H1 (cell line): ENCODE measurements around the gene VAMP3. TPM values are rescaled to one million over a fixed set of nuclear protein-coding genes. Genes with fewer than 3 reads are reported as not detected.

Experiments used
- CTCF ChIA-PET: fragments of 300-600 bp; sonication (Branson Sonifier 250); formaldehyde crosslinking; loops from one replicate; lab custom pipeline; 2021; ENCODE audit not compliant: partially characterized antibody; lab: Charles Lee
- POLR2A ChIA-PET: fragments of 300-600 bp; sonication (Branson Sonifier 250); formaldehyde crosslinking; loops from one replicate; lab custom pipeline; 2021; ENCODE audit warnings: inconsistent platforms; ENCODE audit not compliant: partially characterized antibody; lab: Charles Lee
- DNase-seq, 2 experiments: peaks; one replicate each; pipeline versions ENCODE4 v3.0.0 to v3.0.0-alpha.2; 2010 to 2022; ENCODE audit warnings: low spot score in 2 of 2, low read depth in 1 of 2, mixed read lengths in 1 of 2
- FAIRE-seq: peaks from 2 replicates; lab custom pipeline; 2011; peaks lifted over from hg19 to GRCh38; lab: Jason Lieb, UNC
- H2AFZ ChIP-seq: 2 replicates; pipeline ENCODE4 v1.8.1; 2012; ENCODE audit warnings: low read length, inconsistent platforms
- H2AK5ac ChIP-seq: 2 replicates; pipeline ENCODE4 v1.6.1; 2013; ENCODE audit warnings: low read depth, low read length
- H2BK120ac ChIP-seq: replicated peaks from 2 replicates; pipeline ENCODE3; 2013; ENCODE audit warnings: low read depth, low read length, inconsistent platforms
- H2BK12ac ChIP-seq: 2 replicates; pipeline ENCODE4 v1.6.1; 2013; ENCODE audit warnings: low read depth, low read length
- H2BK15ac ChIP-seq: 2 replicates; pipeline ENCODE4 v1.6.1; 2013; ENCODE audit warnings: low read length
- H2BK20ac ChIP-seq: 2 replicates; pipeline ENCODE4 v1.6.1; 2013; ENCODE audit warnings: low read length
- H2BK5ac ChIP-seq: 2 replicates; pipeline ENCODE4 v1.6.1; 2013; ENCODE audit warnings: low read depth, low read length
- H3K14ac ChIP-seq: 2 replicates; pipeline ENCODE4 v1.6.1; 2013; ENCODE audit warnings: inconsistent platforms; ENCODE audit not compliant: insufficient read length
- H3K18ac ChIP-seq: 2 replicates; pipeline ENCODE4 v1.6.1; 2013; ENCODE audit warnings: low read length; ENCODE audit errors: extremely low read depth
- H3K23ac ChIP-seq: 2 replicates; pipeline ENCODE4 v1.6.1; 2013; ENCODE audit warnings: inconsistent platforms; ENCODE audit not compliant: insufficient read length
- H3K23me2 ChIP-seq: 2 replicates; pipeline ENCODE4 v1.6.1; 2013; ENCODE audit warnings: low read depth, low read length
- H3K27ac ChIP-seq: 2 replicates; pipeline ENCODE4 v1.6.1; 2011; ENCODE audit warnings: low read depth, low read length, inconsistent platforms
- H3K27me3 ChIP-seq, 4 experiments: replicated peaks in 1 of 4; 1 replicate in 1 of 4; 2 replicates in 3 of 4; pipeline versions ENCODE4 v1.6.1 to v1.8.1; 2011 to 2013; ENCODE audit warnings: low read length in 3 of 4, mild to moderate bottlenecking in 3 of 4, inconsistent platforms in 2 of 4, mixed read lengths in 2 of 4, moderate library complexity in 1 of 4; ENCODE audit not compliant: control insufficient read depth in 3 of 4, insufficient read depth in 3 of 4; ENCODE audit errors: extremely low read depth in 1 of 4
- H3K36me3 ChIP-seq, 4 experiments: 2 replicates each; pipeline versions ENCODE4 v1.6.1 to v1.8.1; 2011 to 2013; ENCODE audit warnings: mild to moderate bottlenecking in 4 of 4, low read length in 3 of 4, moderate library complexity in 2 of 4, control low read depth in 1 of 4, inconsistent platforms in 1 of 4; ENCODE audit not compliant: insufficient read depth in 4 of 4, control insufficient read depth in 2 of 4
- H3K4ac ChIP-seq: replicated peaks from 2 replicates; pipeline ENCODE3; 2013; ENCODE audit warnings: low read length, low read depth, mixed read lengths, inconsistent platforms; ENCODE audit not compliant: insufficient read length
- H3K4me1 ChIP-seq, 4 experiments: replicated peaks in 1 of 4; 1 replicate in 1 of 4; 2 replicates in 3 of 4; pipeline versions ENCODE4 v1.6.1 to v1.8.1; 2011 to 2013; ENCODE audit warnings: low read length in 3 of 4, inconsistent platforms in 2 of 4, mixed read lengths in 1 of 4; ENCODE audit not compliant: insufficient read depth in 4 of 4, control insufficient read depth in 3 of 4
- H3K4me2 ChIP-seq, 2 experiments: 2 replicates each; pipeline versions ENCODE4 v1.6.1 to v1.8.1; 2011 to 2013; ENCODE audit warnings: low read depth in 2 of 2, low read length in 2 of 2, control low read depth in 1 of 2, inconsistent platforms in 1 of 2, mild to moderate bottlenecking in 1 of 2; ENCODE audit not compliant: insufficient read depth in 1 of 2
- H3K4me3 ChIP-seq, 4 experiments: fragments of 200-600, 300-600 bp in 1 of 4; sonication (generic), shearing (Covaris generic), sonication (Bioruptor Twin) in 1 of 4; 2 replicates each; pipeline versions ENCODE4 v1.5.1 to v1.8.1; 2011 to 2016; ENCODE audit warnings: low read length in 4 of 4, low read depth in 3 of 4, control low read depth in 2 of 4, inconsistent platforms in 2 of 4, mild to moderate bottlenecking in 2 of 4, mixed read lengths in 1 of 4, moderate library complexity in 1 of 4; ENCODE audit not compliant: insufficient read depth in 2 of 4; ENCODE audit errors: extremely low read depth in 1 of 4
- H3K56ac ChIP-seq: replicated peaks from 2 replicates; pipeline ENCODE3; 2013; ENCODE audit warnings: low read depth, mild to moderate bottlenecking, mixed read lengths, low read length, inconsistent platforms; ENCODE audit not compliant: insufficient read length
- H3K79me1 ChIP-seq: 2 replicates; pipeline ENCODE4 v1.6.1; 2013; ENCODE audit warnings: low read depth, low read length, control low read depth
- H3K79me2 ChIP-seq, 2 experiments: 2 replicates each; pipeline versions ENCODE4 v1.6.1 to v1.8.1; 2012 to 2013; ENCODE audit warnings: low read length in 2 of 2, mild to moderate bottlenecking in 2 of 2, inconsistent platforms in 1 of 2; ENCODE audit not compliant: insufficient read depth in 2 of 2, control insufficient read depth in 1 of 2
- H3K9ac ChIP-seq, 4 experiments: replicated peaks in 1 of 4; 1 replicate in 1 of 4; 2 replicates in 3 of 4; pipeline versions ENCODE4 v1.6.1 to v1.8.1; 2011 to 2013; ENCODE audit warnings: low read depth in 3 of 4, low read length in 3 of 4, control low read depth in 2 of 4, mild to moderate bottlenecking in 2 of 4, moderate library complexity in 2 of 4, inconsistent platforms in 1 of 4; ENCODE audit errors: extremely low read depth in 1 of 4
- H3K9me3 ChIP-seq, 2 experiments: 2 replicates each; pipeline versions ENCODE4 v1.6.1 to v1.8.1; 2012 to 2013; ENCODE audit warnings: mild to moderate bottlenecking in 2 of 2, moderate library complexity in 2 of 2, control low read depth in 1 of 2, inconsistent platforms in 1 of 2, low read depth in 1 of 2, low read length in 1 of 2, mixed read lengths in 1 of 2; ENCODE audit not compliant: insufficient read depth in 2 of 2
- H4K20me1 ChIP-seq, 2 experiments: replicated peaks in 1 of 2; 2 replicates each; pipeline versions ENCODE3 to v1.8.1; 2011 to 2013; ENCODE audit warnings: inconsistent platforms in 2 of 2, low read length in 2 of 2, mild to moderate bottlenecking in 1 of 2; ENCODE audit not compliant: insufficient read depth in 2 of 2, control insufficient read depth in 1 of 2
- H4K5ac ChIP-seq: 2 replicates; pipeline ENCODE4 v1.6.1; 2013; ENCODE audit warnings: low read length, low read depth, mixed read lengths, inconsistent platforms; ENCODE audit not compliant: insufficient read length
- H4K8ac ChIP-seq: 2 replicates; pipeline ENCODE4 v1.8.0; 2013; ENCODE audit warnings: mild to moderate bottlenecking, moderate library complexity, low read length, inconsistent platforms; ENCODE audit not compliant: insufficient read depth; ENCODE audit errors: extremely low read depth
- H4K91ac ChIP-seq: replicated peaks from 2 replicates; pipeline ENCODE3; 2013; ENCODE audit warnings: low read length, mixed read lengths, inconsistent platforms; ENCODE audit not compliant: insufficient read length
- BACH1 ChIP-seq: IDR thresholded peaks from 2 replicates; pipeline ENCODE4 v1.6.1; 2012; ENCODE audit warnings: low read length, improper control_type of control experiment
- FOSL1 ChIP-seq: IDR thresholded peaks from 2 replicates; pipeline ENCODE4 v1.6.1; 2011; ENCODE audit warnings: mild to moderate bottlenecking, low read depth, low read length, moderate library complexity; ENCODE audit not compliant: insufficient read depth
- GTF2F1 ChIP-seq: IDR thresholded peaks from 2 replicates; pipeline ENCODE4 v1.6.1; 2012; ENCODE audit warnings: low read depth, low read length, improper control_type of control experiment, borderline replicate concordance
- JUN ChIP-seq: IDR thresholded peaks from 2 replicates; pipeline ENCODE4 v1.6.1; 2011; ENCODE audit warnings: low read depth, mild to moderate bottlenecking, improper control_type of control experiment, low read length
- MAFK ChIP-seq: IDR thresholded peaks from 2 replicates; pipeline ENCODE4 v1.6.1; 2012; ENCODE audit warnings: low read depth, mild to moderate bottlenecking, improper control_type of control experiment, low read length
- NANOG ChIP-seq: IDR thresholded peaks from 2 replicates; pipeline ENCODE4 v1.6.1; 2011; ENCODE audit warnings: low read length, low read depth, mild to moderate bottlenecking, inconsistent platforms; ENCODE audit not compliant: insufficient read depth, poor library complexity, severe bottlenecking
- POLR2AphosphoS5 ChIP-seq: IDR thresholded peaks from 2 replicates; pipeline ENCODE4 v1.6.1; 2011; ENCODE audit warnings: low read depth, low read length
- POU5F1 ChIP-seq: IDR thresholded peaks from 2 replicates; pipeline ENCODE4 v1.6.1; 2011; ENCODE audit warnings: low read depth, mild to moderate bottlenecking, low read length, moderate library complexity
- SIN3A ChIP-seq, 2 experiments: IDR thresholded peaks in 1 of 2; conservative IDR thresholded peaks in 1 of 2; 2 replicates each; pipeline ENCODE4 v1.6.1; 2011 to 2012; ENCODE audit warnings: low read length in 2 of 2, improper control_type of control experiment in 1 of 2, low read depth in 1 of 2, mild to moderate bottlenecking in 1 of 2
- SP2 ChIP-seq: IDR thresholded peaks from 2 replicates; pipeline ENCODE4 v1.6.1; 2012; ENCODE audit warnings: mild to moderate bottlenecking, low read length, inconsistent platforms
- SP4 ChIP-seq: IDR thresholded peaks from 2 replicates; pipeline ENCODE4 v1.6.1; 2012; ENCODE audit warnings: low read length, inconsistent platforms
- YY1 ChIP-seq: IDR thresholded peaks from 2 replicates; pipeline ENCODE4 v1.6.1; 2011; ENCODE audit warnings: low read depth, mild to moderate bottlenecking, low read length
- WGBS, 2 experiments: shearing (Covaris generic) in 1 of 2; methylation state at CpG; one replicate each; pipeline versions ENCODE4 v1.1.6 to v1.1.7; 2013 to 2015; ENCODE audit warnings: low lambda C conversion rate in 2 of 2, mixed read lengths in 2 of 2, inconsistent platforms in 1 of 2, low coverage in 1 of 2, missing lambda C conversion rate in 1 of 2; ENCODE audit not compliant: insufficient replicate concordance in 2 of 2, insufficient coverage in 1 of 2, insufficient read length in 1 of 2; ENCODE audit errors: extremely low coverage in 1 of 2, missing lambda C conversion rate in 1 of 2; 5-methylcytosine and 5-hydroxymethylcytosine counted together
- polyA plus RNA-seq, 7 experiments: library from polyadenylated mRNA; depleted of rRNA in 3 of 7; stranded (reverse) in 5 of 7; unstranded in 2 of 7; fragments of >200 nt in 5 of 7; fragments of 200-250 nt in 2 of 7; gene quantifications; 1 replicate in 5 of 7; 2 replicates in 1 of 7; 4 replicates in 1 of 7; pipeline versions ENCODE4 v1.2.1 to v1.2.3, GENCODE V29; 2011 to 2013; ENCODE audit warnings: missing spikeins in 2 of 7, mixed read lengths in 2 of 7
- total RNA-seq: library from RNA; stranded (reverse); fragmentation: NEBNext Ultra II Directional; extraction: Animal tissue kit (Norgen Biotek cat#: 25700); gene quantifications from 2 replicates; pipeline ENCODE4 v1.2.1, GENCODE V29; 2021

Gene VAMP3
- total and polyA plus RNA-seq, 2 of the 8 experiments (the other 6 are each of a cell fraction or from before 2014, with no cell fraction given), result 27.9 to 36.7 TPM

- no peak overlapping the region for H3K4ac ChIP-seq
- no peak overlapping the region for H2BK5ac ChIP-seq
- no peak overlapping the region for H3K27ac ChIP-seq
- H3K18ac ChIP-seq, result no peak overlapping the region
- H2AK5ac ChIP-seq, result no peak overlapping the region
- H3K14ac ChIP-seq, result no peak overlapping the region
- H3K9me3 ChIP-seq, result no peaks in the 10 kb centered on the region
- peaks cover 3 to 9% (median 6%) of the 10 kb centered on the region in 4 experiments; a peak in 6 of 7 replicates for H3K4me1 ChIP-seq
- no peaks in the 10 kb centered on the region for H4K20me1 ChIP-seq
- H2BK20ac ChIP-seq, result no peak overlapping the region
- no peaks in the 10 kb centered on the region for H3K79me2 ChIP-seq
- H3K56ac ChIP-seq, result no peak overlapping the region
- 32% methylated on average over 18 of the region's 18 CpGs; no CpG with 5 or more reads in 1 of the 2 experiments for WGBS, 2 experiments
- FAIRE-seq, result peak; percentile 93
- no peaks in the 10 kb centered on the region for H3K27me3 ChIP-seq
- no peak overlapping the region for H2BK15ac ChIP-seq
- H3K23ac ChIP-seq, result no peak overlapping the region
- H3K23me2 ChIP-seq, result no peaks in the 10 kb centered on the region; the same call in 1 of the 2 replicates
- H2BK120ac ChIP-seq, result no peak overlapping the region
- peak overlapping the region; percentile 60 to 64 for H3K4me2 ChIP-seq
- peak overlapping the region; percentile 22 to 53 (median 36); a peak in 7 of 8 replicates for H3K4me3 ChIP-seq
- ChIA-PET CTCF (interaction anchor here (0.6 to 11.7 kb wide), 46 partner anchors 8 to 1985 kb away, joined by 3 to 554 read pairs (median 4); partner anchors contain the start of gene VAMP3), POLR2A (interaction anchor here (0.6 to 5.0 kb wide), 10 partner anchors 33 to 84 kb away, joined by 3 to 36 read pairs (median 3); no protein-coding TSS in a partner anchor)
- H2AFZ ChIP-seq, result peak overlapping the region; percentile 76
- H3K79me1 ChIP-seq, result no peaks in the 10 kb centered on the region
- no peak overlapping the region for H4K91ac ChIP-seq
- H4K8ac ChIP-seq, result no peak overlapping the region
- H3K9ac ChIP-seq, result no peak overlapping the region; a peak in 1 of 7 replicates
- DNase-seq, result peak in 1 of 2 experiments; percentile 62
- H4K5ac ChIP-seq, result no peak overlapping the region
- H3K36me3 ChIP-seq, result peaks cover 0 to 3% (median 0%) of the 10 kb centered on the region in 4 experiments; a peak in 1 of 8 replicates
- no peak overlapping the region for H2BK12ac ChIP-seq
- TF ChIP-seq POLR2AphosphoS5 (no peak), SP4 (no peak), JUN (no peak), FOSL1 (no peak), MAFK (no peak), SIN3A (conservative IDR thresholded peaks at IDR 0.05 in 1 of 2, IDR thresholded peaks at IDR 0.05 in 1 of 2; ENCODE audit: low read depth in 1 of 2, low read length in 2 of 2) (no peak), BACH1 (no peak), GTF2F1 (no peak), YY1 (no peak), SP2 (no peak), POU5F1 (no peak), NANOG (no peak)
Measured at GRCh38 chr1:7752512-7753417, 18.3 kb upstream of the VAMP3 start.
